GM12875 (cell line): ENCODE data around the gene DAB2.

Experiments used
- H3K4me3 ChIP-seq: one replicate; pipeline ENCODE4 v1.5.1; 2011; ENCODE audit warnings: low read depth, low read length, control low read depth
- TF ChIP-seq, protein P1 (sequence below): IDR thresholded peaks from 2 replicates; pipeline ENCODE4 v1.5.1; 2011; ENCODE audit warnings: low read depth, mild to moderate bottlenecking, control low read depth, inconsistent platforms, low read length, moderate library complexity, borderline replicate concordance; ENCODE audit not compliant: insufficient read depth

DAB2 gene

DNA sequence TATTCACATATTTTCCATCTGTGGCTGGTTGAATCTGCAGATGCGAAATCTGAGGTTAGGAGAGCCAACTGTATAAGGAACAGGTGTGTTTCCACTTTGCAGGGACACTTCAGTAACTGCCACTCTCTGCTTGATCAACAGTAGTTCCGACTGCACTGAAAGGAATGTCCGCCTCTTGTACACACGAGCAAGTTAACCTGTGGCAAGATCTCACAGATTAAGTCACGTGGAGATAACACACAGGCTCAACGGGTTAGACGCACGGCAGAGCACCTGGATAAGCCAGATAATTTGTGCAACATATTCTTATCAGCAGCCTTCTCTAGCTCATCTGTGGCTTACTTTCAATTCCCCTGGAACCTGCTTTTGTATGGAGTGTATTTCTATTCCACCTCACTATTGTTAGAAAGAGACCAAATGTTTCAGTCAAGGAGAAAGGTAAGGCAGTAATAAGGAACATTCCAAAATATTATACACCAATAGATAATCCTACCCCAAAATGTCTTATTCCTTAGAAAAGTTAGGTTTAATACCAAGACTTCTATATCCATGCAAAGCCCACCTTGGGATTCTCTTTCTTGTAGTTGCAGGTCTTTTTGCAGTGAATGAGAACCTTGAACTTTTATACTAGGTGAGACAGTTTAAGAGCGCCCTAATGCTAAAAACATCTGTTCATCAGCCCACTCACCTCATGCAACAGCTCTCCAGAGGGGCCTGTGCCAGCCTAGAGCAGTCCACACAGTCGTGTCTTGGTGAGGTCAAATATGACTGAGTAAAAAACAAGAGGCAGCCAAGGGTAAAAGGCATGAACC, 54.0 kb downstream of the DAB2 start:
- TF ChIP-seq, protein P1, sequence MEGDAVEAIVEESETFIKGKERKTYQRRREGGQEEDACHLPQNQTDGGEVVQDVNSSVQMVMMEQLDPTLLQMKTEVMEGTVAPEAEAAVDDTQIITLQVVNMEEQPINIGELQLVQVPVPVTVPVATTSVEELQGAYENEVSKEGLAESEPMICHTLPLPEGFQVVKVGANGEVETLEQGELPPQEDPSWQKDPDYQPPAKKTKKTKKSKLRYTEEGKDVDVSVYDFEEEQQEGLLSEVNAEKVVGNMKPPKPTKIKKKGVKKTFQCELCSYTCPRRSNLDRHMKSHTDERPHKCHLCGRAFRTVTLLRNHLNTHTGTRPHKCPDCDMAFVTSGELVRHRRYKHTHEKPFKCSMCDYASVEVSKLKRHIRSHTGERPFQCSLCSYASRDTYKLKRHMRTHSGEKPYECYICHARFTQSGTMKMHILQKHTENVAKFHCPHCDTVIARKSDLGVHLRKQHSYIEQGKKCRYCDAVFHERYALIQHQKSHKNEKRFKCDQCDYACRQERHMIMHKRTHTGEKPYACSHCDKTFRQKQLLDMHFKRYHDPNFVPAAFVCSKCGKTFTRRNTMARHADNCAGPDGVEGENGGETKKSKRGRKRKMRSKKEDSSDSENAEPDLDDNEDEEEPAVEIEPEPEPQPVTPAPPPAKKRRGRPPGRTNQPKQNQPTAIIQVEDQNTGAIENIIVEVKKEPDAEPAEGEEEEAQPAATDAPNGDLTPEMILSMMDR = no peak
- no peak overlapping the region for H3K4me3 ChIP-seq

DNA sequence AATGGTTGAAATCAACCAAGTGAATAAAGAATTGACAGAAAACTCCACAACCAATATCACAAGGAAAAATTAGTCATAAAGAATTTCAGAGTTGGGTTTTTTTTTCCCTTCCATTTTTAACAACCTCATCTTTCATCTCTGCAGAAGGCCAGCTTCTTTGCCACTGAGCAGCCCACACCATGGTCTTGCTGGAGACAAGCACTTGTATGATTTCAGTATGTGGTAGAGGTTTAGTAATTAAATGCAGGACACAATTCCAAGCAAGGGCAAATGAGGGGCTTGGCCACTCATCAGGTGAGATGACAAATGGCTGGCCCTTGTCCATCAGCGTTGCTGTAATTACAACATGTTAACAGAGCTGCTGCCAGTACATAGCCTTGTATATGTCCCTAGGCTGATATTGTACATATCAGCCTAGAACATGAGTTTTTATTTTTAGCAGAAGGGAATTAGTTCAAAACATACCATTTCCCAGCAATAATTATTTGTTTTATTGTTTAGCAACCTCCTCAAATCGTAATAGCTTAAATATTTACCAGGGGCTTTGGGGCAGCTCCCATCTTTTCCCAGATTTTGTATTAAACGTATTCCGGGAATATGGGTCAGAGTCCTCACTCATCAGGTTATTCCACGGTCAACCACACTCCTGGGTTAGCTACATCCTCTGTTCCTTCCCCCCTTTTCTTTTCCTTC, 55.5 kb downstream of the DAB2 start:
- TF ChIP-seq, protein P1 = no peak
- no peak overlapping the region for H3K4me3 ChIP-seq

DNA sequence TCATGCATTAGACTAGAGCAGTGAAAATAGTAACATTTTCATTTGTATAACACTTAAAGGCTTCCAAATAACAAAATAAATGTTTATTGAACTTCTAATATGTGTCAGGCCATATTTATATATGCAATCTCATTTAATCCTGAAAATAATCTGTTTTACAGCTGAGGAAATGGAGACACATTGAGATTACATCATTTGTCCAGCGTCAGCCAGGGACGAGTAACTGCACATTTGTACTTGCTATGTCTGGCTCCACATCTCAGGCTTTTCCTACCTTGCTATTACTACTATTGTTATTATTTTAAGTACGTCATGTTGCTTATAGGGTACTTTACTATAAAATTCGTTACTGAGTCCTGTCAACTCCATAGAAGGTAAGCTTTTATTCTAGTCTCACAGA, 56.7 kb downstream of the DAB2 start:
- H3K4me3 ChIP-seq = no peak overlapping the region
- TF ChIP-seq, protein P1 = no peak

DNA sequence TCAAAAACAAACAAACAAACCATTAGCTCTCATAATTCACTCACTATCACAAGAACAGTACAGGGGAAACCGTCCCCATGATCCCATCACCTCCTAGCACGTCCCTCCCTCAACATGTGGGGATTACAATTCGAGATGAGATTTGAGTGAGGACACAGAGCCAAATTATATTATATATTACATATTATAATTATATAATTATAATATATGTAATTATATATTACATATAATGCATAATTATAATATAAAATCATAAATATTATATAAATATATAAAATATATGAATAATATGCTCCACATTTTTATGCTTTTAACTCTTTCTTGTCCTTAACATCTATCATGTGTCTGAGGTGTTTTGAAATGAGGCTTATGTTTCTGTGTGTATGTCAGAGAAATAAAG, 57.1 kb downstream of the DAB2 start:
- no peak overlapping the region for H3K4me3 ChIP-seq
- TF ChIP-seq, protein P1 = no peak

DNA sequence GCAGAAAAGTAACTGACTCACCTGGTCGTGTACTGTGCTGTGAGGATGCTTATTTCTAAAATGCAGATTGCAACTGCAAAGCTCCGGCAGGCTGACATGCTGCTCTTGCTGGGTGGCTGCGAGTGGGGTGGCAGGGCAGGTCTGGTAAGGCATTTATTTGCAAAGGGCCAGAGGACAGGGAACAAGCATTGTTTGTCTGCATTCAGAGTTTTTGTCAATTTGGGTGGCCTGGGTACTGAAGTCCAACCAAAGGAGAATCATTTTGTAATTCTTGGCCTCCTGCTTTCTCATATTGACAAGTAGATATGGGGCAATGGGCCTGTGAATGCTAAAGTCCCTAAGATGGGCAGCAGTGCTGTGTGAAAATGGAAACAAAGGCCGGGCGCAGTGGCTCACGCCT, 60.4 kb downstream of the DAB2 start, which contains the start of gene C9:
C9 (minus strand) TSS at position 129 of the 400 bp plus-strand sequence; CDS start at position 98, 31 bp downstream.
- H3K4me3 ChIP-seq = no peak within 1 kb of the TSS
- TF ChIP-seq, protein P1 = no peak

DNA sequence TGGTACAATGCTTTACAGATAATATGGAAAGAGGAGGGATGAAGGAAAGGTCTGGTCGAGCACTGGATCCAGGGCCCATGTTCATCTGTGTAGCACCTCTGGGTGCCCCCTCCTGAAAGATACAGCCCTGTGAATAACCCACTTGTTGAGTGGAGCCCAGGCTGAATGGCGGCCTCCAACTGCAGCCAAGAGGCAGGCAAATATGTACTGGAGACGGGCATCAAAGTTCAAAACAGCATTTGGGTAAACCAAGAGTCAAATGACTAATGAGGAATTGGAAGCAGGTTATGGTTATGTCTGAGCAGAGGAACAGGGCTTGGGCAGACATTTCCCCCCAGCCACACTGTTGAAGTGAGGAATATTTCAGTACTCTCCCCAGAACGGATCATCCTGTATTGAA, 61.6 kb downstream of the DAB2 start:
- TF ChIP-seq, protein P1 = no peak
- H3K4me3 ChIP-seq = no peak overlapping the region
